Measurements from ENCODE around the gene AFF3. TPM values are rescaled to one million over a fixed set of nuclear protein-coding genes. Genes with fewer than 3 reads are reported as not detected.

AFF3 gene
- total RNA-seq, 1 experiment from 2014 or later = 0.22 TPM

DNA sequence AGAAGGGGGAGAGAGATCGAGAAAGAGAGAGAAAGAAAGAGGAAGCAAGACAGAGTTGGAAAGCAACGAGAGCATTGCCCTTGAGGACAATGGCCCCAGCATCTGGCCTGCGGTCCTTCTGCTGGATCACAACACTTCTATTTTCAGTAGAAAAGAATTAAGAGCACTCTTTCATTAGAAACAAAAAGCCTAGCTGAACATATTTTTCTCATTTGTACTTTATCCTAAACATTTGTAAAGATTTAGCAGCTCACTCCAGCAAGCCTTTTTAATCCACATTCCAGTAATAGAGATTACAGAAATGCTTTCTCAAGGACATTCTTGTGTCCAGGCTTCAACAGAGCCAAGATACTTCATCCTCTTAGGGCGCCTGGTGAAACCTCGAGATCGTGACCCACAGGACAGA lies 31.6 kb upstream of the AFF3 start:
- no peak overlapping the region for H2BK120ac ChIP-seq (ENCODE audit: low read depth, low read length, poor library complexity, severe bottlenecking)
- no peak overlapping the region for H3K56ac ChIP-seq (ENCODE audit: insufficient read length, low read depth, low read length)
- no peaks in the 10 kb centered on the region for H3K23me2 ChIP-seq (ENCODE audit: insufficient read length, low read depth, low read length, poor library complexity, severe bottlenecking)
- Mint-ChIP-seq H3K4me3 (no peak overlapping the region), H3K4me1 (peaks cover 2 to 3% of the 10 kb centered on the region in 2 experiments; a peak in 3 of 4 replicates), H3K36me3 (ENCODE audit: insufficient read depth in 1 of 3, low read depth in 3 of 3) (no peaks in the 10 kb centered on the region), H3K9me3 (no peaks in the 10 kb centered on the region), H3K27me3 (ENCODE audit: low read depth) (peaks cover 9% of the 10 kb centered on the region), H3K27ac (no peak overlapping the region)
- H2BK20ac ChIP-seq (ENCODE audit: low read depth, low read length, poor library complexity, severe bottlenecking) = no peak overlapping the region
- DNase-seq = no peak
- H3K14ac ChIP-seq (ENCODE audit: insufficient read depth, low read length) = no peak overlapping the region
- no peak overlapping the region for H2AK5ac ChIP-seq (ENCODE audit: insufficient read length, low read length)
- no peak overlapping the region for H2BK15ac ChIP-seq (ENCODE audit: low read depth, low read length)
- H3T11ph ChIP-seq (ENCODE audit: low read length) = no peak overlapping the region
- no peaks in the 10 kb centered on the region for H3K9me3 ChIP-seq (ENCODE audit: control insufficient read depth, low read depth, low read length)
- no peak overlapping the region for H2AFZ ChIP-seq (ENCODE audit: low read length)
- no peaks in the 10 kb centered on the region for H3K79me2 ChIP-seq (ENCODE audit: insufficient read depth, low read length)
- H2BK5ac ChIP-seq (ENCODE audit: insufficient read length, low read length) = no peak overlapping the region
- H4K91ac ChIP-seq (ENCODE audit: insufficient read length, low read depth, low read length) = no peak overlapping the region
- H2BK12ac ChIP-seq (ENCODE audit: insufficient read length, low read depth, low read length) = no peak overlapping the region
- H3K27me3 ChIP-seq (ENCODE audit: insufficient read depth, low read length) = no peaks in the 10 kb centered on the region
- no peak overlapping the region for H3K18ac ChIP-seq (ENCODE audit: insufficient read length, low read depth, low read length)
- H4K8ac ChIP-seq (replicated peaks; ENCODE audit: insufficient read length, low read depth, low read length) = no peak overlapping the region
- no peak overlapping the region for H3K4me2 ChIP-seq (ENCODE audit: insufficient read depth, insufficient read length, low read length)
- no peak overlapping the region for H3K9ac ChIP-seq (ENCODE audit: extremely low read depth, insufficient read length, low read length)
- H3K4me1 ChIP-seq (ENCODE audit: insufficient read depth, low read length) = no peaks in the 10 kb centered on the region
- H3K4ac ChIP-seq (ENCODE audit: low read depth, low read length) = no peak overlapping the region
- H4K20me1 ChIP-seq (ENCODE audit: control insufficient read depth, insufficient read depth, insufficient read length) = no peaks in the 10 kb centered on the region
- no peak overlapping the region for H3K23ac ChIP-seq (ENCODE audit: insufficient read length, low read depth, low read length)
- H3K79me1 ChIP-seq (ENCODE audit: insufficient read depth, low read depth, low read length, poor library complexity, severe bottlenecking) = no peaks in the 10 kb centered on the region
- no peak overlapping the region for H3K27ac ChIP-seq (ENCODE audit: insufficient read length, low read depth, low read length)
- WGBS (ENCODE audit: extremely low coverage, insufficient read length, low lambda C conversion rate) = no CpG with 5 or more reads among the region's 6 CpGs
- TF ChIP-seq, protein P1, sequence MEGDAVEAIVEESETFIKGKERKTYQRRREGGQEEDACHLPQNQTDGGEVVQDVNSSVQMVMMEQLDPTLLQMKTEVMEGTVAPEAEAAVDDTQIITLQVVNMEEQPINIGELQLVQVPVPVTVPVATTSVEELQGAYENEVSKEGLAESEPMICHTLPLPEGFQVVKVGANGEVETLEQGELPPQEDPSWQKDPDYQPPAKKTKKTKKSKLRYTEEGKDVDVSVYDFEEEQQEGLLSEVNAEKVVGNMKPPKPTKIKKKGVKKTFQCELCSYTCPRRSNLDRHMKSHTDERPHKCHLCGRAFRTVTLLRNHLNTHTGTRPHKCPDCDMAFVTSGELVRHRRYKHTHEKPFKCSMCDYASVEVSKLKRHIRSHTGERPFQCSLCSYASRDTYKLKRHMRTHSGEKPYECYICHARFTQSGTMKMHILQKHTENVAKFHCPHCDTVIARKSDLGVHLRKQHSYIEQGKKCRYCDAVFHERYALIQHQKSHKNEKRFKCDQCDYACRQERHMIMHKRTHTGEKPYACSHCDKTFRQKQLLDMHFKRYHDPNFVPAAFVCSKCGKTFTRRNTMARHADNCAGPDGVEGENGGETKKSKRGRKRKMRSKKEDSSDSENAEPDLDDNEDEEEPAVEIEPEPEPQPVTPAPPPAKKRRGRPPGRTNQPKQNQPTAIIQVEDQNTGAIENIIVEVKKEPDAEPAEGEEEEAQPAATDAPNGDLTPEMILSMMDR (conservative IDR thresholded peaks at IDR 0.05) = no peak
- H4K5ac ChIP-seq (ENCODE audit: insufficient read length, low read depth, low read length) = no peak overlapping the region
